ENCODE results near the gene GUCA1A. TPM values are rescaled to one million over a fixed set of nuclear protein-coding genes. Genes with fewer than 3 reads are reported as not detected.

GUCA1A gene
- total and polyA plus RNA-seq, 2 donors, result 0.19 to 0.52 TPM

- no peak overlapping the region for H3K4me3 ChIP-seq (ENCODE audit: low read length in 2 of 2)
- H3K27ac ChIP-seq (ENCODE audit: low read depth in 1 of 2, low read length in 1 of 2), result no peak overlapping the region
- 97% methylated on average over 15 of the region's 15 CpGs for WGBS
- no peaks in the 10 kb centered on the region for H3K9me3 ChIP-seq (ENCODE audit: control insufficient read depth in 2 of 2, insufficient read depth in 1 of 2, low read length in 1 of 2)
- H3K36me3 ChIP-seq (ENCODE audit: control insufficient read depth in 2 of 2, insufficient read depth in 2 of 2, low read length in 1 of 2), result peaks cover 31 to 49% of the 10 kb centered on the region in 2 donors
- H3K27me3 ChIP-seq (ENCODE audit: control insufficient read depth in 2 of 2, insufficient read depth in 1 of 2, low read length in 1 of 2), result no peaks in the 10 kb centered on the region
- DNase-seq (ENCODE audit: low read depth in 6 of 9, low spot score in 9 of 9), result no peak
- H3K4me1 ChIP-seq (ENCODE audit: control insufficient read depth in 2 of 2, insufficient read depth in 2 of 2, low read length in 2 of 2), result no peaks in the 10 kb centered on the region
Observed at GRCh38 chr6:42228305-42228704, 55.1 kb downstream of the GUCA1A start.

Other genes with a start within 250 kb of the GUCA1A start
- 131 TPM for gene CCND3, start 231.6 kb upstream of the GUCA1A start, total RNA-seq
- 277 TPM for gene CCND3, start 231.6 kb upstream of the GUCA1A start, polyA plus RNA-seq
- 21.9 TPM for gene TAF8, start 122.8 kb upstream of the GUCA1A start, total RNA-seq
- gene TAF8, start 122.8 kb upstream of the GUCA1A start, polyA plus RNA-seq, result 13.0 TPM
- gene C6orf132, start 30.7 kb upstream of the GUCA1A start, total RNA-seq, result 0.71 TPM
- 4.8 TPM for gene C6orf132, start 30.7 kb upstream of the GUCA1A start, polyA plus RNA-seq
- 0.28 TPM for gene GUCA1B, start 21.6 kb downstream of the GUCA1A start, total RNA-seq
- gene GUCA1B, start 21.6 kb downstream of the GUCA1A start, polyA plus RNA-seq, result 1.9 TPM
- gene MRPS10, start 44.5 kb downstream of the GUCA1A start, total RNA-seq, result 28.2 TPM
- gene MRPS10, start 44.5 kb downstream of the GUCA1A start, polyA plus RNA-seq, result 27.6 TPM